Uterus (tissue), 2 donors: ENCODE data around the gene PDE1C.

ENCODE experiments used
- CTCF ChIP-seq, 4 experiments: fragments of 200-600 bp in 2 of 4; fragments of 450-650 bp in 2 of 4; sonication (generic) in 2 of 4; IDR thresholded peaks; one replicate each; pipeline ENCODE4 v1.5.1; 2016 to 2019; ENCODE audit warnings: antibody characterized with exemption in 4 of 4, mild to moderate bottlenecking in 2 of 4, moderate library complexity in 1 of 4
- POLR2A ChIP-seq, 2 donors: fragments of 450-650 bp; IDR thresholded peaks; one replicate each; pipeline ENCODE4 v1.6.1; 2016; ENCODE audit warnings: antibody characterized with exemption in 2 of 2, mild to moderate bottlenecking in 1 of 2, moderate library complexity in 1 of 2

GRCh38 chr7:31919678-31920369 is 150.4 kb downstream of the PDE1C start:
- TF ChIP-seq POLR2A (IDR thresholded peaks at IDR 0.05) (no peak), CTCF (IDR thresholded peaks at IDR 0.05) (no peak)
